Measurements from ENCODE around the gene LIPK. TPM values are rescaled to one million over a fixed set of nuclear protein-coding genes. Genes with fewer than 3 reads are reported as not detected.

The LIPK gene
- total RNA-seq, 1 experiment from 2014 or later, result not detected

GRCh38 chr10:88759366-88760101 lies 53.5 kb downstream of the LIPK start, which contains the start of gene LIPN:
LIPN (plus strand) TSS chr10:88760020; CDS start chr10:88761406, 1,386 bp downstream.
- Histone ChIP-seq H3K36me3 (ENCODE audit: low read depth, low read length) (no peaks in the 10 kb centered on the region), H3K9ac (ENCODE audit: low read length) (no peak within 1 kb of the TSS), H4K20me1 (ENCODE audit: low read length) (no peaks in the 10 kb centered on the region), H2AFZ (ENCODE audit: low read length) (no peak within 1 kb of the TSS), H3F3A (ENCODE audit: low read length, unreplicated experiment) (no peaks in the 10 kb centered on the region), H3K4me3 (ENCODE audit: low read length) (no peak within 1 kb of the TSS), H3K9me2 (replicated peaks; ENCODE audit: low read length) (no peaks in the 10 kb centered on the region), H3K79me2 (ENCODE audit: low read length) (no peaks in the 10 kb centered on the region), H3K4me1 (ENCODE audit: insufficient read depth, low read length) (0 out of 2 replicates have a peak, but pooled peaks cover 1% of the 10 kb centered on the region), H3K27ac (ENCODE audit: low read length) (no peak within 1 kb of the TSS), H3K4me2 (ENCODE audit: low read length) (no peak within 1 kb of the TSS), H3K27me3 (ENCODE audit: low read length) (no peaks in the 10 kb centered on the region), H3K9me3 (ENCODE audit: low read length) (no peaks in the 10 kb centered on the region)
- TF ChIP-seq EZH2 (IDR thresholded peaks at IDR 0.05; ENCODE audit: low read length, unreplicated experiment) (no peak), EZH2phosphoT487 (IDR thresholded peaks at IDR 0.05; ENCODE audit: borderline replicate concordance, low read length) (no peak), CTCF (conservative IDR thresholded peaks at IDR 0.05; ENCODE audit: low read depth, low read length) (no peak)
- intact Hi-C loops (cut with micrococcal nuclease), result no loop called here
- ATAC-seq (no peak), DNase-seq (no peak)
- CTCF ChIA-PET, result no interaction called here
- no TSS peak for BruUV-seq (replicated peaks)
- POLR2A ChIA-PET (ENCODE audit: unreplicated experiment), result no interaction called here

- Histone ChIP-seq H3K79me2 (ENCODE audit: low read length) (no peaks in the 10 kb centered on the region), H3K9ac (ENCODE audit: low read length) (no peak overlapping the region), H3K9me2 (replicated peaks; ENCODE audit: low read length) (no peaks in the 10 kb centered on the region), H4K20me1 (ENCODE audit: low read length) (no peaks in the 10 kb centered on the region), H3K4me2 (ENCODE audit: low read length) (no peak overlapping the region), H3K4me1 (ENCODE audit: insufficient read depth, low read length) (no peaks in the 10 kb centered on the region), H3K9me3 (ENCODE audit: low read length) (no peaks in the 10 kb centered on the region), H3K27me3 (ENCODE audit: low read length) (no peaks in the 10 kb centered on the region), H3K4me3 (ENCODE audit: low read length) (no peak overlapping the region), H2AFZ (ENCODE audit: low read length) (no peak overlapping the region), H3F3A (ENCODE audit: low read length, unreplicated experiment) (no peaks in the 10 kb centered on the region), H3K36me3 (ENCODE audit: low read depth, low read length) (no peaks in the 10 kb centered on the region), H3K27ac (ENCODE audit: low read length) (no peak overlapping the region)
- ATAC-seq (no peak), DNase-seq (no peak)
- CTCF ChIA-PET, result no interaction called here
- TF ChIP-seq EZH2phosphoT487 (IDR thresholded peaks at IDR 0.05; ENCODE audit: borderline replicate concordance, low read length), result no peak
- no peak for TF ChIP-seq CTCF (conservative IDR thresholded peaks at IDR 0.05; ENCODE audit: low read depth, low read length)
- TF ChIP-seq EZH2 (IDR thresholded peaks at IDR 0.05; ENCODE audit: low read length, unreplicated experiment), result no peak
- intact Hi-C loops (cut with micrococcal nuclease), result no loop called here
- no TSS peak for BruUV-seq (replicated peaks)
- POLR2A ChIA-PET (ENCODE audit: unreplicated experiment), result no interaction called here
Measured at GRCh38 chr10:88762906-88763305, 56.9 kb downstream of the LIPK start.

DNA sequence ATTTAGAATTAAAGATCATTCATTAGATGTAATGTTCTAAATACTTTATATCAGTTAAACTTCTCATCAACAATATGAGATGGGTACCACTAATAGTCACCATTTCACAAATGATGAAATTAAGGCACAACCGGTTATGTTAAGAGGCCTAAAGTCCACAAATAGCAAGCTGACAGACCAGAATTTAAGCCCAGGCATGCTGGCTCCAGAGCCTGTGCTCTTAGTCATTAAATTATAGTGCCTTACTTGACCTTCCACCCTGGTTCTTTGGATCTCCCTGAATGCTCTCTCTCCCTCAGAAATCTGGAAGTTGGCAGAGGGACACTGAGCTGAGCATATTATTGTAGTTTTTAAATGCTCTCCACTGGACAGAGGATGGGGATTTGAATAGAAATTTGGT lies 57.4 kb downstream of the LIPK start:
- intact Hi-C loops (cut with micrococcal nuclease), result no loop called here
- H2AFZ ChIP-seq (ENCODE audit: low read length), result no peak overlapping the region
- no peak overlapping the region for H3K9ac ChIP-seq (ENCODE audit: low read length)
- no peak overlapping the region for H3K4me2 ChIP-seq (ENCODE audit: low read length)
- no peaks in the 10 kb centered on the region for H3F3A ChIP-seq (ENCODE audit: low read length, unreplicated experiment)
- no peaks in the 10 kb centered on the region for H3K79me2 ChIP-seq (ENCODE audit: low read length)
- no peak overlapping the region for H3K27ac ChIP-seq (ENCODE audit: low read length)
- no peaks in the 10 kb centered on the region for H3K9me3 ChIP-seq (ENCODE audit: low read length)
- H4K20me1 ChIP-seq (ENCODE audit: low read length), result no peaks in the 10 kb centered on the region
- ChIA-PET POLR2A (ENCODE audit: unreplicated experiment) (no interaction called here), CTCF (no interaction called here)
- H3K27me3 ChIP-seq (ENCODE audit: low read length), result no peaks in the 10 kb centered on the region
- ATAC-seq (no peak), DNase-seq (no peak)
- H3K4me1 ChIP-seq (ENCODE audit: insufficient read depth, low read length), result no peaks in the 10 kb centered on the region
- H3K9me2 ChIP-seq (replicated peaks; ENCODE audit: low read length), result no peaks in the 10 kb centered on the region
- BruUV-seq (replicated peaks), result no TSS peak
- no peak overlapping the region for H3K4me3 ChIP-seq (ENCODE audit: low read length)
- TF ChIP-seq CTCF (conservative IDR thresholded peaks at IDR 0.05; ENCODE audit: low read depth, low read length) (no peak), EZH2phosphoT487 (IDR thresholded peaks at IDR 0.05; ENCODE audit: borderline replicate concordance, low read length) (no peak), EZH2 (IDR thresholded peaks at IDR 0.05; ENCODE audit: low read length, unreplicated experiment) (no peak)
- no peaks in the 10 kb centered on the region for H3K36me3 ChIP-seq (ENCODE audit: low read depth, low read length)
